Measurements from ENCODE around the gene CPNE4.

The CPNE4 gene

DNA sequence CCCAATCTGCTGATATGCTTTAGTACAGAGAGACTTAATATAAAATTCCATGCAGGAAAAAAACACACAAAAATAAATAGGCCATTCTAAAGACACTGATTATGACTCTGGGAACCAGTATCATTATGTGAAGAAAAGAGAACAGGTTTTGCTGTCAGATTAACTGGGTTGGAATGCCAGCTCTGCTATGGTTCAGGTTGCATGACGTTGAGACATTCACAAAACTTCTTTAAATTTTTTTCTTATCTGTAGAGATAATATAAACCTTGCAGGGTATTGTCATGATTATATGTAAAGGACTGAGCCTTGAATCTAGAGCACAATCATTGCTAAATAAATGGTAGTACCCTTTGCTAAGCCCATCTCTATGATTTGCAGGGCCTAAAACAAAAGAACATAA lies 86.0 kb downstream of the CPNE4 start:
- DNase-seq (ENCODE audit: insufficient read length, low spot score) (no peak), FAIRE-seq (no peak)
- TF ChIP-seq SPI1 (IDR thresholded peaks at IDR 0.05; ENCODE audit: low read depth, low read length) (no peak), POLR2A (IDR thresholded peaks at IDR 0.05; ENCODE audit: low read depth, low read length) (no peak), TAF1 (IDR thresholded peaks at IDR 0.05; ENCODE audit: low read depth, low read length) (no peak), PAX5 (IDR thresholded peaks at IDR 0.05; ENCODE audit: insufficient read depth, low read length, severe bottlenecking) (no peak)

DNA sequence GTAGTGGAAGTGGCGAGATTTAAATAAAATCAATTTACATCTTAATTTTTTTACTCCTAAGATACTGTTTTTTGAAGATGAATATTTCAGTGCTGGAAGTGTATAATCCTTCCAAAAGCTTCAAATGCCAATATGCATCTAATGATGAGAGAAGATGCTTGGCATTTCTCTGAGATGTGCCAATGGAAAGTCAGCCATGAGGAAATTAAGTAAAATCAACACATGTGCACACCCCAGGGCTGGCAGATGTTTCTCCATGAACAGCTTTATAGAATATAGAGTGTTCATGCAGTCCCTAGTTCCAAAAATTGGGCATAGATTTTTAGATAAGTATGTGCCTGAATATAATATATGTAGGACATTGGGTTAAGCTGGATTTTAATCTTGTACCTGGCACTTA lies 90.1 kb downstream of the CPNE4 start:
- DNase-seq (ENCODE audit: insufficient read length, low spot score) (no peak), FAIRE-seq (no peak)
- TF ChIP-seq POU2F2 (IDR thresholded peaks at IDR 0.05; ENCODE audit: low read depth, low read length) (no peak), TAF1 (IDR thresholded peaks at IDR 0.05; ENCODE audit: low read depth, low read length) (no peak), POLR2A (IDR thresholded peaks at IDR 0.05; ENCODE audit: low read depth, low read length) (no peak), PAX5 (IDR thresholded peaks at IDR 0.05; ENCODE audit: insufficient read depth, low read length, severe bottlenecking) (no peak)

GRCh38 chr3:131933665-131934064 lies 101.1 kb downstream of the CPNE4 start:
- DNase-seq (ENCODE audit: insufficient read length, low spot score) = no peak
- no peak for FAIRE-seq
- TF ChIP-seq POU2F2 (IDR thresholded peaks at IDR 0.05; ENCODE audit: low read depth, low read length) (no peak), PAX5 (IDR thresholded peaks at IDR 0.05; ENCODE audit: insufficient read depth, low read length, severe bottlenecking) (no peak), SPI1 (IDR thresholded peaks at IDR 0.05; ENCODE audit: low read depth, low read length) (no peak)

GRCh38 chr3:131928593-131928992 lies 106.2 kb downstream of the CPNE4 start:
- DNase-seq (ENCODE audit: insufficient read length, low spot score) (no peak), FAIRE-seq (no peak)
- no peak for TF ChIP-seq POU2F2 (IDR thresholded peaks at IDR 0.05; ENCODE audit: low read depth, low read length)
- no peak for TF ChIP-seq POLR2AphosphoS5 (IDR thresholded peaks at IDR 0.05; ENCODE audit: low read depth, low read length)
- TF ChIP-seq POLR2A (IDR thresholded peaks at IDR 0.05; ENCODE audit: low read depth, low read length) = no peak
- no peak for TF ChIP-seq TAF1 (IDR thresholded peaks at IDR 0.05; ENCODE audit: low read depth, low read length)
- no peak for TF ChIP-seq SPI1 (IDR thresholded peaks at IDR 0.05; ENCODE audit: low read depth, low read length)
- no peak for TF ChIP-seq PAX5 (IDR thresholded peaks at IDR 0.05; ENCODE audit: insufficient read depth, low read length, severe bottlenecking)

DNA sequence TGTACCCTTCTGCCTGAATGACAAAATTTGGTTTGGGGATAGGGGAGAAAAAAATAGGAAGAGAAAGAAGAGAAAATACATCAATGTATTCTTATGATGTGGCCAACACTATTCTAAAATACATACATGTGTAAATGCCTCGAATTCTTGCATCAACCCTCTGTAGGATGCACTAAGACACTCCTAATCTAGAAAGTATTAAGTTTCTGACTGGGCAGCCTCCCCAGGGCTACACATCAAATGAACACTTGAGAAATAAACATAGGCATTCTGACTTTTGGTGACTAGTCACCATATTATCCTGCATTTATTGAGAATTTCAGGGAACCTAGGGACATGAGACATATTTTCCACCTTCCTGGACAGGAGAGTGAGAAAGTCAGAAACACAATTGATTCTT lies 109.2 kb downstream of the CPNE4 start:
- DNase-seq (ENCODE audit: insufficient read length, low spot score) = no peak
- no peak for FAIRE-seq

DNA sequence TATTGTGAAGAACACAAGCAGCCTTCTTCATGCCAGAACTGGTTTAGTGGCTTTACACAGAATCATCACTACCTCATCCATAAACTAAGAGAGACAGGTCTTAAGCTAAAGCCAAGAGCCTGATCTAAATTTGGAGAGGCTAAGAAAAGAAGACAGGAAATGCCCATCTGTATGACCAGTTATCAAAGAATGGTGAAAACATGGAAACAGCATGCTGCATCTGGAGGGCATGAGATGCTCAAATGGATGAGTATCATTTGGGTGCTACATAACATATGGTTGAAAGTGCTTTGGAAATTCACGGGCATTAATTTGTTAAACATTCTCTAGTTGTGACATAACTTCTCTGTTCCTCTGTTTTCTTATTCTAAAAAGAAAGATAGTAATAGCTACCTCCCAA lies 112.5 kb downstream of the CPNE4 start:
- no peak for FAIRE-seq
- TF ChIP-seq POLR2A (IDR thresholded peaks at IDR 0.05; ENCODE audit: low read depth, low read length) (no peak), PAX5 (IDR thresholded peaks at IDR 0.05; ENCODE audit: insufficient read depth, low read length, severe bottlenecking) (no peak), SPI1 (IDR thresholded peaks at IDR 0.05; ENCODE audit: low read depth, low read length) (no peak), TAF1 (IDR thresholded peaks at IDR 0.05; ENCODE audit: low read depth, low read length) (no peak), POU2F2 (IDR thresholded peaks at IDR 0.05; ENCODE audit: low read depth, low read length) (no peak), POLR2AphosphoS5 (IDR thresholded peaks at IDR 0.05; ENCODE audit: low read depth, low read length) (no peak)
- no peak for DNase-seq (ENCODE audit: insufficient read length, low spot score)

More for the DNA sequence above, 109.2 kb downstream of the CPNE4 start:
- TF ChIP-seq SPI1 (IDR thresholded peaks at IDR 0.05; ENCODE audit: low read depth, low read length) (no peak), POLR2AphosphoS5 (IDR thresholded peaks at IDR 0.05; ENCODE audit: low read depth, low read length) (no peak), POLR2A (IDR thresholded peaks at IDR 0.05; ENCODE audit: low read depth, low read length) (no peak), TAF1 (IDR thresholded peaks at IDR 0.05; ENCODE audit: low read depth, low read length) (no peak), PAX5 (IDR thresholded peaks at IDR 0.05; ENCODE audit: insufficient read depth, low read length, severe bottlenecking) (no peak), POU2F2 (IDR thresholded peaks at IDR 0.05; ENCODE audit: low read depth, low read length) (no peak)

DNA sequence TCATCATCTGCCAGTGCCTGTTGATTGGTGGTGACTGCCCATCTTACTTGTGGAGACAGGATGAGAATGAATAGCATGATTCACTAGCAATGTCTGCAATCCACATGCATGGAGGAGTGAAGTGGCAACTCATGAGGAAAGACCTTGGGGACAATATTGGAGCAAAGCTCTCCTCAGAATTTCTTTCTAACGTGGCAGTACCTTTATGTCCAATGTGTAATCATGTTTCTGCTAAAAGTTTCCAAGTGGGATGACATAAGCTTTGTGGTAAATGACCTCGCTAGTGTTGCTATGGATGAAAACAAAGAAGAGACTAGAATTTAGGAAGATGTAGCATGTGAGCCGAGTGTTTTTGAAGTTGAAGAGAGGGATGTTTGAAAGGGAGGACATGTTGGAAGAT lies 117.8 kb downstream of the CPNE4 start:
- no peak for FAIRE-seq
- no peak for DNase-seq (ENCODE audit: insufficient read length, low spot score)
- TF ChIP-seq POU2F2 (IDR thresholded peaks at IDR 0.05; ENCODE audit: low read depth, low read length) = no peak
- no peak for TF ChIP-seq POLR2AphosphoS5 (IDR thresholded peaks at IDR 0.05; ENCODE audit: low read depth, low read length)
- no peak for TF ChIP-seq TAF1 (IDR thresholded peaks at IDR 0.05; ENCODE audit: low read depth, low read length)
- no peak for TF ChIP-seq PAX5 (IDR thresholded peaks at IDR 0.05; ENCODE audit: insufficient read depth, low read length, severe bottlenecking)
- no peak for TF ChIP-seq SPI1 (IDR thresholded peaks at IDR 0.05; ENCODE audit: low read depth, low read length)
- no peak for TF ChIP-seq POLR2A (IDR thresholded peaks at IDR 0.05; ENCODE audit: low read depth, low read length)

DNA sequence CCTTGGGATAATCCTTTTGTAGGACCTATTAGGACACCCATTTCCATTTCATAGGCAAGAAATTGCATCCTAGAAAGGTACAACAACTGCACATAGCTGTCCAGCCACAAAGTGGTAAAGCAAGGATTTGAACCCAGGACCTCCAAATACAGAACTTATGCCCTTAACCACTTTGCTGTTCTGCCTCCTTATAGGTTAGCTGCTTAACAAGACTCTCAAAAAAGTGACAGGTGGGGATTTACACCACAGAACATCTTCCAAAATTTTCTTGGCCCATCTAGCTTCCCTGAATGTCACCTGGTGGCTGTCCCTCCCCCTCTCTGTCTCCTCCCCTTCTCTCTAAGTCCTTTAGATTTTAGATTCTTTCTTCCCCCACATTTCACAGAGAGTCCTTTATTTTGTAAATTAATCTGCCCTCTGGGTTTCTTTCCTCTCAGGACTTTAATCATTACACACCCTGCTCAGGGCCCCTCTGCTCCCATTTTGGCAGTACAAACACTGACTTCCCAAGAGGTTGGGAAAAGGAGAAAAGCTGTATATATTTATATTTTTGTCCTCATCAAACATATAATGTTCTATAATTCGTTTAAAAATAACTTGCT lies 120.6 kb downstream of the CPNE4 start:
- FAIRE-seq (no peak), DNase-seq (ENCODE audit: insufficient read length, low spot score) (no peak)
- TF ChIP-seq POLR2AphosphoS5 (IDR thresholded peaks at IDR 0.05; ENCODE audit: low read depth, low read length) = no peak
- TF ChIP-seq PAX5 (IDR thresholded peaks at IDR 0.05; ENCODE audit: insufficient read depth, low read length, severe bottlenecking) = no peak
- no peak for TF ChIP-seq POLR2A (IDR thresholded peaks at IDR 0.05; ENCODE audit: low read depth, low read length)
- TF ChIP-seq SPI1 (IDR thresholded peaks at IDR 0.05; ENCODE audit: low read depth, low read length) = no peak

GRCh38 chr3:131912255-131912654 lies 122.6 kb downstream of the CPNE4 start:
- DNase-seq (ENCODE audit: insufficient read length, low spot score) = no peak
- no peak for TF ChIP-seq POLR2AphosphoS5 (IDR thresholded peaks at IDR 0.05; ENCODE audit: low read depth, low read length)
- TF ChIP-seq PAX5 (IDR thresholded peaks at IDR 0.05; ENCODE audit: insufficient read depth, low read length, severe bottlenecking) = no peak
- no peak for FAIRE-seq

GRCh38 chr3:131907796-131908195 lies 127.0 kb downstream of the CPNE4 start:
- FAIRE-seq (no peak), DNase-seq (ENCODE audit: insufficient read length, low spot score) (no peak)
- TF ChIP-seq POLR2A (IDR thresholded peaks at IDR 0.05; ENCODE audit: low read depth, low read length) = no peak
- no peak for TF ChIP-seq TAF1 (IDR thresholded peaks at IDR 0.05; ENCODE audit: low read depth, low read length)
- no peak for TF ChIP-seq POU2F2 (IDR thresholded peaks at IDR 0.05; ENCODE audit: low read depth, low read length)

DNA sequence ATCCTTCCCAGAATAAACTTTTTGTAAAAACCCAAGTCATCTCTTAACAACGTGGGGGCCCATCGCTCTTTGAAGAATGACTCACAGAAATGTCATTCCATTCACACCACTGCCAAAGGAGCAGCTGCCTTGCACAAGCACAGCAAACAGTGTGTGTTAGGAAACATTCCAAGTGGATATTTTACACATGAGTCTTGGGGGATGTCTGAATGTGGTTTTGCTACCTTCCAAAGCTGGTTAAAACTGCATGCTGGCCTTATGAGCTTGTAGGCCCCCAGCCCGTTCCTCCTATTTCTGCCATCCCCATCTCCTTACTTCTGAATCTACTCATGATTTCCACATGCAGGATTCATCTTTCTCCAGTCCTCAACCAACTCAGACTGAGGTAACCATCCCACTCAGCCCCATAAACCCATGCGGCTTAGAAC lies 130.8 kb downstream of the CPNE4 start:
- DNase-seq (ENCODE audit: insufficient read length, low spot score) = no peak
- no peak for FAIRE-seq
- TF ChIP-seq PAX5 (IDR thresholded peaks at IDR 0.05; ENCODE audit: insufficient read depth, low read length, severe bottlenecking) (no peak), POU2F2 (IDR thresholded peaks at IDR 0.05; ENCODE audit: low read depth, low read length) (no peak), POLR2A (IDR thresholded peaks at IDR 0.05; ENCODE audit: low read depth, low read length) (no peak), TAF1 (IDR thresholded peaks at IDR 0.05; ENCODE audit: low read depth, low read length) (no peak), POLR2AphosphoS5 (IDR thresholded peaks at IDR 0.05; ENCODE audit: low read depth, low read length) (no peak), SPI1 (IDR thresholded peaks at IDR 0.05; ENCODE audit: low read depth, low read length) (no peak)

Measured in GM12891 (cell line).